Caco-2 (cell line): Measurements from ENCODE around the gene CDC42BPB. TPM values are rescaled to one million over a fixed set of nuclear protein-coding genes. Genes with fewer than 3 reads are reported as not detected.

Experiments
- BruUV-seq: library from RNA; stranded (reverse); fragments of 400-500 nt; replicated peaks from 2 replicates; lab custom pipeline; 2021; lab: Mats Ljungman, UMichigan
- CTCF ChIA-PET: fragments of 300-600 bp; sonication (Branson Sonifier 250); formaldehyde crosslinking; loops from one replicate; lab custom pipeline; 2022; ENCODE audit warnings: antibody characterized with exemption; lab: Charles Lee
- POLR2A ChIA-PET: fragments of 300-600 bp; sonication (Branson Sonifier 250); formaldehyde crosslinking; loops from one replicate; lab custom pipeline; 2022; ENCODE audit warnings: antibody characterized with exemption; lab: Charles Lee
- DNase-seq, 2 experiments: peaks; one replicate each; pipeline versions ENCODE4 v3.0.0 to v3.0.0-alpha.2; 2020 to 2022
- H3K27me3 ChIP-seq: replicated peaks from 2 replicates; pipeline ENCODE4 v1.6.0; 2011; ENCODE audit warnings: low read length; ENCODE audit not compliant: control insufficient read depth, insufficient read depth
- H3K36me3 ChIP-seq: 2 replicates; pipeline ENCODE4 v1.5.1; 2011; ENCODE audit warnings: low read length; ENCODE audit not compliant: control insufficient read depth, insufficient read depth
- H3K4me1 ChIP-seq: fragments of 250-450 bp; sonication (Bioruptor Pico); 2 replicates; pipeline ENCODE4 v1.5.1; 2020; ENCODE audit warnings: mild to moderate bottlenecking
- H3K4me3 ChIP-seq: 2 replicates; pipeline ENCODE4 v1.5.1; 2011; ENCODE audit warnings: low read depth, mild to moderate bottlenecking, control low read depth, low read length
- H3K9me3 ChIP-seq: fragments of 250-450 bp; sonication (Bioruptor Pico); 2 replicates; pipeline ENCODE4 v1.5.1; 2020; ENCODE audit warnings: mild to moderate bottlenecking, moderate library complexity
- H3K27ac Mint-ChIP-seq: one replicate; pipeline ENCODE4 v1.8.0; 2022; ENCODE audit warnings: mixed read lengths; ENCODE audit not compliant: unreplicated experiment
- H3K27me3 Mint-ChIP-seq: one replicate; pipeline ENCODE4 v1.8.0; 2022; ENCODE audit warnings: mixed read lengths; ENCODE audit not compliant: insufficient read depth, unreplicated experiment
- H3K36me3 Mint-ChIP-seq: one replicate; pipeline ENCODE4 v1.8.0; 2022; ENCODE audit warnings: mild to moderate bottlenecking, mixed read lengths; ENCODE audit not compliant: insufficient read depth, unreplicated experiment
- H3K4me1 Mint-ChIP-seq: one replicate; pipeline ENCODE4 v1.8.0; 2022; ENCODE audit warnings: low read depth, mixed read lengths; ENCODE audit not compliant: unreplicated experiment
- H3K4me3 Mint-ChIP-seq: one replicate; pipeline ENCODE4 v1.8.0; 2022; ENCODE audit warnings: mild to moderate bottlenecking, moderate library complexity, mixed read lengths; ENCODE audit not compliant: unreplicated experiment
- H3K9me3 Mint-ChIP-seq: one replicate; pipeline ENCODE4 v1.8.0; 2022; ENCODE audit warnings: mixed read lengths; ENCODE audit not compliant: unreplicated experiment
- CTCF ChIP-seq, 2 experiments: fragments of 200-600 bp in 1 of 2; IDR thresholded peaks; 1 replicate in 1 of 2; 2 replicates in 1 of 2; pipeline versions ENCODE4 v1.5.1 to v1.8.0; 2011 to 2022; ENCODE audit warnings: antibody characterized with exemption in 1 of 2, control low read depth in 1 of 2, inconsistent platforms in 1 of 2, low read depth in 1 of 2, low read length in 1 of 2, mild to moderate bottlenecking in 1 of 2, moderate library complexity in 1 of 2; ENCODE audit not compliant: insufficient read depth in 1 of 2, severe bottlenecking in 1 of 2, unreplicated experiment in 1 of 2
- intact Hi-C: fragments of 100-400 bp; cut with micrococcal nuclease; formaldehyde crosslinking; loops from one replicate; pipeline ENCODE4 v1.10.0; 2022; ENCODE audit not compliant: unreplicated experiment
- total RNA-seq: library from RNA; stranded (reverse); gene quantifications from 2 replicates; pipeline ENCODE4 v1.2.3, GENCODE V29; 2022

The CDC42BPB gene
- total RNA-seq, 1 experiment from 2014 or later, result 55.1 TPM

- intact Hi-C loops, result no loop called here
- CTCF ChIA-PET, result no interaction called here
These were observed 146.9 kb downstream of the CDC42BPB start for GRCh38 chr14:102910442-102910841.

GRCh38 chr14:102909911-102910310 is 147.4 kb downstream of the CDC42BPB start:
- Histone ChIP-seq H3K9me3 (no peaks in the 10 kb centered on the region), H3K4me3 (no peak overlapping the region), H3K27me3 (no peaks in the 10 kb centered on the region), H3K4me1 (no peaks in the 10 kb centered on the region), H3K36me3 (no peaks in the 10 kb centered on the region; the same call in 1 of the 2 replicates)
- no peak overlapping the region for H3K27ac Mint-ChIP-seq
- no peaks in the 10 kb centered on the region for H3K4me1 Mint-ChIP-seq
- no TSS peak for BruUV-seq
- H3K4me3 Mint-ChIP-seq, result no peak overlapping the region
- H3K27me3 Mint-ChIP-seq, result no peaks in the 10 kb centered on the region
- intact Hi-C loops, result no loop called here
- CTCF ChIA-PET, result no interaction called here
- peaks cover 15% of the 10 kb centered on the region for H3K36me3 Mint-ChIP-seq
- no peaks in the 10 kb centered on the region for H3K9me3 Mint-ChIP-seq
- no peak for DNase-seq
- no peak for TF ChIP-seq CTCF (IDR thresholded peaks at IDR 0.05; ENCODE audit: insufficient read depth in 1 of 2, low read depth in 1 of 2, low read length in 1 of 2, severe bottlenecking in 1 of 2, unreplicated experiment in 1 of 2)
- POLR2A ChIA-PET, result no interaction called here

More at GRCh38 chr14:102910442-102910841, 146.9 kb downstream of the CDC42BPB start:
- Histone ChIP-seq H3K9me3 (no peaks in the 10 kb centered on the region), H3K4me1 (no peaks in the 10 kb centered on the region), H3K27me3 (no peaks in the 10 kb centered on the region), H3K4me3 (no peak overlapping the region), H3K36me3 (no peaks in the 10 kb centered on the region; the same call in 1 of the 2 replicates)
- no TSS peak for BruUV-seq
- H3K4me1 Mint-ChIP-seq, result no peaks in the 10 kb centered on the region
- H3K27me3 Mint-ChIP-seq, result no peaks in the 10 kb centered on the region
- peaks cover 15% of the 10 kb centered on the region for H3K36me3 Mint-ChIP-seq
- no peak overlapping the region for H3K27ac Mint-ChIP-seq
- H3K4me3 Mint-ChIP-seq, result no peak overlapping the region
- H3K9me3 Mint-ChIP-seq, result no peaks in the 10 kb centered on the region
- TF ChIP-seq CTCF (IDR thresholded peaks at IDR 0.05; ENCODE audit: insufficient read depth in 1 of 2, low read depth in 1 of 2, low read length in 1 of 2, severe bottlenecking in 1 of 2, unreplicated experiment in 1 of 2), result no peak
- POLR2A ChIA-PET, result no interaction called here
- no peak for DNase-seq

- ChIA-PET CTCF (no interaction called here), POLR2A (no interaction called here)
- intact Hi-C loops, result no loop called here
- H3K4me1 ChIP-seq, result no peaks in the 10 kb centered on the region
- peaks cover 15% of the 10 kb centered on the region for H3K36me3 Mint-ChIP-seq
- H3K27me3 Mint-ChIP-seq, result no peaks in the 10 kb centered on the region
- no peaks in the 10 kb centered on the region for H3K9me3 Mint-ChIP-seq
- no peak for DNase-seq
- H3K4me3 ChIP-seq, result no peak overlapping the region
- H3K4me1 Mint-ChIP-seq, result no peaks in the 10 kb centered on the region
- H3K27me3 ChIP-seq, result no peaks in the 10 kb centered on the region
- BruUV-seq, result no TSS peak
- no peaks in the 10 kb centered on the region for H3K9me3 ChIP-seq
- H3K36me3 ChIP-seq, result no peaks in the 10 kb centered on the region; the same call in 1 of the 2 replicates
- no peak overlapping the region for H3K27ac Mint-ChIP-seq
- TF ChIP-seq CTCF (IDR thresholded peaks at IDR 0.05; ENCODE audit: insufficient read depth in 1 of 2, low read depth in 1 of 2, low read length in 1 of 2, severe bottlenecking in 1 of 2, unreplicated experiment in 1 of 2), result no peak
- no peak overlapping the region for H3K4me3 Mint-ChIP-seq
These were observed 147.9 kb downstream of the CDC42BPB start for GRCh38 chr14:102909462-102909861.
